NCI-H1436 (cell line): ENCODE results near the gene PGM1.

Experiments
- DNase-seq: peaks from one replicate; lab custom pipeline; 2025; lab: John Stamatoyannopoulos, UW

The PGM1 gene

DNA sequence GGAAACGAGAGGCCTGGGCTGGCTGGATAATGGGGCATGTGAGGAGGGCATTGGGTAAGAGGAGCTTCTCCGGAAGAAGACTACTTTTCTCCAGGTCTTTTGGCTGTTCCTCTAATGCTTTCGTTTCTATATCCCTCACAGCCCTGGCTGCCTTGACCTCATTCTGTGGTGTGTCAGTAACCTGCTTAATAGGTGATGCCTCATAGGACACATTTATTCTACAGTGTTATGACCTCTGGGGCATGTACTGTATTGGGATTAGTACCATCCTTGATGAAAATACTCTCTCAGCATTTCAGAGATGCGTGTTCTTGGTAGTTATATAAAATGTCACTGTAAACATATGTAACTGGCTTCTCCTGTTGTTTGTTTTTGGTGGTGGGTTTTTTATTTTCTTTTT, 40.1 kb downstream of the PGM1 start:
- DNase-seq = no peak

DNA sequence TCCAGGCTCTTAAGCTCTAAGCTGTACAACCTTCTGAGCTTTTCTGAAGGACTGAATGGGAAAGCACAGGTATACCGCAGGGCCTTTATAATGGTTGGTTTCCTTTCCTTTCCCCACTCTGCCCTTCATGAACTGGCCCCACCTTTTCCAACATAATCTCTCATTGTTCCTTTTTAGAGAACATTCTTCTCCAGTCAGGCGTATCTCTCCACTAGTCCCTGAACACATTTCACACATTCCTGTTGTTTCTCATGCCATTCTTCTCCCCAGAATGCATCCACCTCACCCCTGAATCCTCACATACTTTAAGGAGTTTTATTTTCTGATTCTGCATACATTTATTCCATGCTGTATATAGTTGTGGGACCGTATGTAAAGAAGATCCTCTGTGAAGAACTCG, 41.3 kb downstream of the PGM1 start:
- DNase-seq = no peak

DNA sequence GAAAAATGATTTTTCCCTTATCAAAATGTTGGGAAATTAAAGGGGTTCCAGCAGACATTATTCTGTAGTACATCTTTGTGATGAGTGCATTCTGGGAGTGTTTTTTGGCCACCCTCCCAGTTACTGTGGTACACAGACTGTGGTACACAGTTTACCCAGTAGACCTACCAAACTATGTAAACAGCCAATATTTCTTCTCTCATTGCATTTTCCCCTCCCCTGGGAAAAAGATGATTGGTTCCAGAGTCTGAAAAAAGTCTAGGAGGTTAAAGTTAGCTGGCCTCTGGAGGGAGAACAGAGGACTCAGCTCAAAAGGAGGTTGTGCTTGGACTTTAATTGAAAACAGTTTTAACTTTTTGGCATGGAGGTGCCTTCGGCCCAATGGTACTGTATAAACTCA, 42.5 kb downstream of the PGM1 start:
- no peak for DNase-seq

DNA sequence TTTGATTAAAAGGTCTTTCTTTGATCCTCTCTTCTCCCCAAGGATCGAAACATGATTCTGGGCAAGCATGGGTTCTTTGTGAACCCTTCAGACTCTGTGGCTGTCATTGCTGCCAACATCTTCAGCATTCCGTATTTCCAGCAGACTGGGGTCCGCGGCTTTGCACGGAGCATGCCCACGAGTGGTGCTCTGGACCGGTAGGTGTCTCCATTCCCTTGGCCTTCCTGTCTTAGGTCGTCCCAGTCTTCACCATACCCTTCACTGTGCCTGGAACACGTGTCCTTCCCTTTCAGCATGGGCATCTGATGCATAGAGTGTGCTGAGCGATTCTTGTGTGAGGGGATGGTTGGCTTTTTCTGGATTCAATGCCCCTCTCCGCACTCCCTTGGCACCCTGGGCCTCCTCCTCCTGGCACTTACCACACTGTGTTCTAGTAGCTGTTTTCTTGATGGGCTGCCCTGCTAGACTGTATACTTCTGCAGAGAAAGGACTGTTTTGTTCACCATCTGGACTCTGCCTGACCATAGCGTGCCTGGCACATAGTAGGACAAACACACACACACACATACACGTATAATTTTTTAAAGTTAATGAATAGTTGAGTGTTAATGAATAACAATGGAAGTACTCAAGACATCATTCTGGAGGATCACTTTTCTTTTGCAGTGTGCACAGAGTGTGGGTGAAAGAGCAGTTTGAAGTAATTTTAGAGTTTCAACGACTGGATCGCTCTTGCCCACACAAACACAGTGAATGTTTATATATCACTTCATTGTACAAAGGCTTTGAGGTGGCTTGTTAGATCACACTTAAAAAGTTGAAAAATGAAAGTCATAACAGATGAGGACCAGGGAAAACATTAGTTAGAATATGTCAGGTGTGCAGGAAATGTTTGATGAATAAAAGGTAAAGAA, 43.2 kb downstream of the PGM1 start:
- no peak for DNase-seq

DNA sequence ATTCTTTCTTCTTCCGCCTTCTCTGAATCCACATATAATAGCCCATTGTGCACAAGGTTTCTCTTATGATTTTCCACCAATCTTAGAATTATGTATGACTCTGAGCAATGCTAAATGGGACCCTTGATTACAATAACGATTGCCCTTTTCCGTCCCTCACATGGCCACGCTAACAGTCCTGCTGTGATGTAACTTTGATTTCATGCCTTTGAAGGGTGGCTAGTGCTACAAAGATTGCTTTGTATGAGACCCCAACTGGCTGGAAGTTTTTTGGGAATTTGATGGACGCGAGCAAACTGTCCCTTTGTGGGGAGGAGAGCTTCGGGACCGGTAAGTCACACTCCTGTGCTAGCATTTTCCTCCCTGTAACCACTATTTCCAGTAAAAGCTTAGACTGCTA, 45.3 kb downstream of the PGM1 start:
- no peak for DNase-seq

DNA sequence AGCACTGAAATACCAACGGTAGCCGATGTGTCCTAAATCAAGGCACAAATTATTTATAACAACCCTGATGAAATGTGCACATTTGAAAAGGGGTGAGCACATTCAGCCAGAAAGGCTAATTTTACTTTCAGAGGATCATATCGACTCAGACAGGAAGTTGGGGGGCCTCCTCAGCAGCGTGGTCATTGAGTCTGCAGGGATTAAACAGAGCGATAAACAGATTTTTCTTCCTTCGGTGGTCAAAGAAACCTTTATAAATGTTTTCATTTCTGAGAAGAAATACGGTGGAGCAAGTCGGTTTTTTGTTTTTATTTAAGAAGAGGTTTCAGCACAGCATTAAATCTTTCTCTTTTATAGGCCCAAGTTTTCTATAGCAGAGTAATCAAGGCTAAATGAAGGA, 45.7 kb downstream of the PGM1 start:
- DNase-seq = no peak

DNA sequence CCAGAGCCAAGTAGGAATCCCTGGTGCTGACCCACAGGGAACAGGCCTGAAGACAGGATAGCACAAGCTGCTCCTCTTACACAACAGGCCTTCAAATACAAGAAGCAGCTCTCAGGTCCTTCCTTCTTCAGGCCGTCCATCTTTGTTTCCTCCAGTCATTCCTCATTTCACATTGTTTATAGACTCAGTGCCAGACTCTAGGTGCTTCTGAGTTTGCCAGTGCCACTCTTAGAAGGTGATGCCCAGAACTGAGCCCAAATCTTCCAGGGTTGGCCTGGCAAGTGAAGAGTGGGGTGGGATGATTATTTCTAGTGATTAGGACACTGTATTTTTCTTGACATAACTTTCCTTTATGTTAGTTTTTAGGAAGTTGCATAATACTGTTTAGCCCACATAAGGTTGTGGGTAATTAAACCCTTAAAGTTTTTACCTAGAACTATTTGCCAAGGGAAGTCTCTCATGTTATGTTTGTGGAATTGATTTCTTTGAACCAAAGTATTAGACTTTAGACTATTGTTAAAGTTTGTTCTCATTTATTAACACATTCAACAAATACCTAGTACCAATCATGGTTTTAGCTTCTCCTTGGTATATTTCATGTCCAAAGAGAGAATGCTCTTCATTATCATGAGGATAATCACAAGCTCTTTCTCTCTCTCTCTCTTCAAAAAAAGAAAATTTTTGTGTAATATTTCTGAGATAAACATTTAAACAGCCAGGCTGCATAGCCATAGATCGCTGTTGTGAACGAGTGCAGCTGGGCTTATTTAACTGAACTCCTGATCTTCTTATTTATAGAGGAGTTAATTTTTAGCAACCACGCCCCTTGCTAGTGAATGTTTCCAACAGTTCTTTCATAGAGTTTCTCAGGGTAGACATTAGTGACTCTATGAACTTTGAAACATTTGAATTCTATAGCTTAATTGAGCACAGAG, 47.7 kb downstream of the PGM1 start:
- DNase-seq = no peak

DNA sequence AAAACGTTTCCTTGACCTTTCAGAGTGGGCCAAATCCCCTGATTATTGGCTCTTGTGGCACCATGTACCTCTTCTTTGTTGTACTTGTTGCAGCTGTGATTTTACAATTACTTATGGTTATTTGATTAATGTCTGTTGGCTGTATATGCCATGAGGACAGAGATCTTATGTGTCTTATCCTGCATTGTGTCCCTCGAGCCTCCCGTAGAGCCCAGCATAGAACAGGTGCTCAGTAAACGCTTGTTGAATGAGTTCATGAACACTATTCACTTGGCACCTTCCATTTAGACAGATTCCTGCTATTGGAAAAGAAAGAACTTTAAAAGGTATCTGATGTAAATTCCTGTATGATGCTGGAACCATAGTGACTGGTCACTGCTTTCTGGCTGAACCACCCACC, 48.4 kb downstream of the PGM1 start:
- no peak for DNase-seq

DNA sequence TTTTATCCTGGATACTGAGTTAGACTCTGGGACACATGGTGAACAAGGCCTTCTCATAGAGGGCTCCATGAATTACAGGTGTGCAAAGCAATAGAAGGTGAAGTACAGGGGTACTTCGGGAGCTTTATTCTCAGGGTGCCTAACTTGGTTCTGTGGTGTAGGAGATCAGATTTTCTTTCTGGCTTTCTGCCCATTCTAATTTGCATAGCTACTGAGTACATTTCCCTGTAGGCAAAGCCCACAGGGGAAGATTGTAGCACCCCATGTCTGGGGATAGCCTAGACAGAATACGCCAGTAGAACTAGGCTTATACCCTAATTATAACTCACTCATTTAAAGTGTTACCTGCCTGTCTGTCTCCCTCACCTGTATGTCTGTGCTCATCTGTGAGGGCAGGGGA, 49.7 kb downstream of the PGM1 start:
- no peak for DNase-seq

DNA sequence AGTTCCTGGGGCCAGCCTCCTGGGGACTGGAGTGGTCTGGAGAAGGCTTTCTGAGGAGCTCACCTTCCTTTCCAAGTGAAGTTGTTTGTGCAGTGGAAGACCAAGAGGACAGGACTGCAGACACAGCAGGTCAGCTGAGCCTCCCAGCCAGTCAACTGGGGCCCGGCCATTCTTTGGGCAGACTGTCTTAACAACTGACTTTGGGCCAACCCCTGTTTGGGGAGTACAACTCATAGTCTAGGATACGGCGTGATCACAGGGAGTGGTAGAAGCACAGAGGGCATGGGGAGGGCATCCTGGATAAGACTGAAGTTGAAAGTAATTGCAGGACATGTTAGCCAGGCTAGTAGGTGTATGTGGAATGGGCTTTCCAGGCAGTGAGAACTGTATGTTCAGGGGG, 50.3 kb downstream of the PGM1 start:
- no peak for DNase-seq

DNA sequence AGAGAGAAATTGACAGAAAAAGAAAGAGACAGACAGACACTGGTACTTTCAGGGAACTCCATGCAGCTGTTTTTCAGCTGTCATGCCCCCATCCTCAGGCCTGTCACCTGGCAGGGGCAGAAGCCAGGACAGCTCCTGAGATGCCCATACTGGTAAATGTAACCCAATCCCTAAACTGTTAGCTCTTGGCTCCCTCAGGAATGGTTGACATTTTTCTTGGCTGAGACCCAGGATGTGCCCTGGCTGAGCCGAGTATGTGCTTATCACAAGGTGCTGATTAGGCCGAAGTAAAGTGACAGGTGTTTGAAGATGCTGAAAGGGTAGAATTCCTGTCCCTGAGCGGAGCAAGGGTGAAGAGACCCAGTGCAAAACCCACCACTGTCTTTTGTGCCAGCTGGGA, 50.7 kb downstream of the PGM1 start:
- DNase-seq = no peak

DNA sequence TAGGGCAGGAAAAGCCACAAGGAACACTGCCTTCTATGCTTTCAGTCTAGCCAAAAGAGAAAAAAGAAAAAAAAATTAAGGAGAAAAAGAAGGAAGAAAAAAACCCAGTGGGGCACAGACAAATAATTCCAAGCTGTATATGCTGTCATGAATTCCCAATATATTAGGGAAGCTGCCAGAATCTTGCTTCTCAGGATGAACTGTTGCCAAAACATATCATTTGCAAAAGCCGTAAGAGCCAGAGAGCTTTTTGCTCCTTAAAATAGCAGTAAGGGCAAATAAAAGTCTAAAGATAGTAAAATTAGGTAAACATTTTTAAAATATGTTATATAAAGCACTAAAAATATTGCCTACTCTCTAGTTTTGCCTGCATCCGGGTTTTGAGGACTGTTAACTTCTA, 52.1 kb downstream of the PGM1 start:
- DNase-seq = no peak

DNA sequence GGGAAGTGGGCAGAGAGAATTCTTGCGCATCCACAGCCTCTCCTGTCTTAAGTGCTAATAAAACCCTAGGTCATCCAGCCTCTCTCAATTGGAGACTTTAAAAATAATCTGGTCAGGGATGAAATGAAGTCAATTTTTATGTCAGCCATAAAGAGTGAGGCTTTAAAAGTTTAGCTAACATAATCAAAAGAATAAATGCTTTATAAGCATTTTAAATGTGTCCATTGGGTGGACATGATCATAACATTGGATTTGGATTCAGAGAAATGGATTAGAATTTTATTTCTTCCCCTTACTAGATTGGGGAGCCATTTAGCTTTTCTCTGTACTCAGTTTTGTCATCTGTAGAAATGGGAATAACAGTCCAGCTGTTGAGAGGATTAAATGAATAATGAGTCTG, 55.5 kb downstream of the PGM1 start:
- no peak for DNase-seq

DNA sequence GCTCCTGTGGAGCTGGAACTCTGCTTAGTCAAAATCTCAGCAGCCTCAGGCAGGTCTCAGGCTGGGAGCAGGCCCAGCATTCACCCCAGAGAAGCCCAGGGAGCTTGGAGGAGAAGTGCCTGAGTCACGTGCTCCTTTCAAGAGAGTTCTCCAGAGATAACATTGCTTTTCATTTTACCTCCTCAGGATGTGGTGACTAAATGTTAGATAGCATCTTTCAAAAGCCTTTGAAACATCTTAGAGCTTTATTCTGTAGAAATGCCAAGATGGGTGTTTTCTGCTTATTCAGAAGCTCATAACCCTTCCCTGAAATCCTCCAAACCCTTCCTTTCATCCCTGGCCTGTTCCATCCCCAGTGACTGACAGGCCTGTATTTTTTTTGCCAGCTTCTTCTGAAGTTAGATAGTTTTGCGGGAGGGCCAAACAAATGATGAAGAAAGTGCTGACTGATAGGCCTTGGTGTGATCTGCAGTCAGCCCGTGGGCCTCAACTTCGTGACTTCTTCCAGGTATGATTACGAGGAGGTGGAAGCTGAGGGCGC, 58.0 kb downstream of the PGM1 start:
- DNase-seq = no peak

DNA sequence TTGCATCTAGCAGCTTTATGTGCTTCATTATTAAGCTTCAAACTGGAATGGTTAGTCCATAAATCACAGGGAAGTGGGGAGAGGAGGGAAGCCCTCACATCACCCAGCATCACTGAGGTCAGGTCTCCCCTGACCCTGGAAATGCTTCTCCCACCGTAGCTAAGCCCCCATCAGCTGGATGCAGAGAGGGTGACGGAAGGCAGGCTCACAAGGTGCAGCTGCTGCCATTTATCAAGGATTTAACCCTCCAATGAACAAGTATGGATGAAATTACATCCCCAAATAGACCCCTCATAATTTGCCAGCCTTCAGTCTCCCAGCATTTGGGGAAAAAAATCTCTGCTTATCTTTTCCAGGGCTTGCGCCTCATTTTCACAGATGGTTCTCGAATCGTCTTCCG, 60.8 kb downstream of the PGM1 start:
- no peak for DNase-seq

DNA sequence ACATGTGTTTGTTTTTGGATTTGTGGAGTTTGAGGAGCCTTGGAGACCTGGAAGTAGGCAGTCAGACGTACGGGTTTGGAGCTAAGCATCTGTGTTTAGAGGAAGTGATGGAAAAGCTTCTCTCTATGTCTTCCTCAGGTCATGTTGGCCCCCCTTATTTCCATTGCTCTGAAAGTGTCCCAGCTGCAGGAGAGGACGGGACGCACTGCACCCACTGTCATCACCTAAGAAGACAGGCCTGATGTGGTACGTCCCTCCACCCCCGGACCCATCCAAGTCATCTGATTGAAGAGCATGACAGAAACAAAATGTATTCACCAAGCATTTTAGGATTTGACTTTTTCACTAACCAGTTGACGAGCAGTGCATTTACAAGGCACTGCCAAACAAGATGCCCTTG, 66.2 kb downstream of the PGM1 start:
- no peak for DNase-seq

DNA sequence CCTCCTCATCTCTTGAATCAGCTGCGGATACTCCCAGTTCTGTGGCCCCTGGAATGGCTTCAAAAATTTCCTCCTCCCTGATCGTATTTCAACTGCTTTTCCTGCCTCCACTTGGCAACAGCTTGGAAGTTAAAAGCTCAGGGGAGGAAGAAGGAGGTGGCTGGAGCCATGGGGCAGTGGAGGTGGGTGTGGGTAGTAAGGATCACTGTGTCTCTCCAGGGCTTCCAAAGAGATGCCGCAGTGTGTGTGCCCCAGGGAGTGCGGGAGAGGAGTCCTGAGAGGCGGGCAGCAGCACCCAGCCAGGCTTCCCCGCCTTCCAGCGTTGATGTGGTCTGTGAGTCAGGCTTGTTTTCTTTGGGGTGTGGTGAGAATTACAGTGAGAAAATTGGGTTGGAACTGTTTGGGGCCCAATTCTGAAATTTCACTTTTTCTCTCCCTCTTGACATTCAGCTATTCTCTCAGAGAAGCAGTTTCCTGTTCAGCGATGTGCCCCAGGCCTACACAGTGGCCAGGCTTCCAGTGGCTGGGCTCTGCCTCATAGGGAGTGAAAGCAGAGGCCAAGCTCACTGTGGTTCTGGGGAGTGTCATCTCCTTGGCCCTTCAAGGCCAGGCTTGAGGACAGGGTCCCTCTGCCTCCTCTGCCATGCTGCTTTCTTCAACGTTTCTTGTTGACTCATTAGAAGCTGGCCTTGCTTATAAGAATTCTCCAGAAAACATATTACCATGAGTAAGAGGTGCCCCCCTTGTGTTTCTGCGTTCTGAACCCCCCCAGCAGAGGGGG, 69.0 kb downstream of the PGM1 start:
- DNase-seq = no peak

DNA sequence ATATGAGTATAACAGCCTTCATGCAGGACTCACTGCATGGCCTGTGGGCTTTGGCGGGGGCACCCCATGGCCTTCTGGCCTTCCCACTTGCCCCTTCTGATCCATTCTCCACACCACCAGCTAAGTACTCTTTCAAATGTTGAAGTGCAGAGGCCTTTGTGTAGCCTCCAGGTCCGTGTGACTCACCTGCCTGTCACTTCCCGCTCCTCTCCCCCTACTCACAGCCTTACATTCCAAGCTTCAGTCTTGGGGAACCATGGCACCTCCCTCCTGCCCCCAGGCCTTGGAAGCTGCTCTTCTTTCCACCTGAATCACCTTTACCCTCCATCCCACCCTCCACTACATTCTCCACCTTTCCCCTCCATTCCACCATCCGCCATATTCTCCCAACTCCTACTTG, 69.6 kb downstream of the PGM1 start:
- no peak for DNase-seq

DNA sequence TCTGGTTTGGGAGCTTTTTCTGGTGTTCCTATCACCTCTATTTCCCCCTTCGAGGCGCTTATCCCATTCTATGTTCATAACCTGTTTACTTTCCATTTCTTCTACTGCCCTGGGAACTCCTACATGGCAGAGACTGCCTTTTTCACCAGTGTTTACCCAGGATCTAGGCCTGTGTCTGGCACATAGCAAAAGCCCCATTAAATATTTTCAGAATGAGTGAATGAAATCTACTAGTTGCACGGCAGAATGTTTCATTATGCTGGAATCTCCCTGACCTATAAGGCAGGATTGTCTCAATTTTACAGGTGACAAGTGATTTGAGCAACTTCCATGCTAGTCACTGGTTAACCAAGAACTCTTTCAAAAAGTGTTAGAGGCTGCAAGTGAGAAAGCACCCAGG, 70.1 kb downstream of the PGM1 start:
- DNase-seq = no peak

DNA sequence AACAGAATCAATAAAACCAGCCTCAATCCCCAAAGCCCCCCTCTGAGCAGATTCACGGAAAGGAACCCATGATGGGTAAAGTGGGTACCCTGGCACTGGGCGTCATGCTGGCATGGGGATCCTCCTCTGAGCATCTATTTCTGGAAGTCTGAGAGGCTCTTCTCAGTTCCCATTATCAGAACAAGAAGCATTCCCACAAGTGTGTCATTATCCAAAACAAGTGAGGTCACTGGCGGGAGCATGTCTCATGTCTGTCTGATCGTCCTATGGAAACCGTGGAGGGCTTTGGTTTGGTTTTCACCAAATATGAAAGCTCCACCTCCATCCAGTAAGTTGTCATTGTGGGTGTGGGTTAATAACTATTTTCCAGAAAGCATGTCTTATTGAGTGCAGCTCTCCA, 70.7 kb downstream of the PGM1 start:
- DNase-seq = no peak

DNA sequence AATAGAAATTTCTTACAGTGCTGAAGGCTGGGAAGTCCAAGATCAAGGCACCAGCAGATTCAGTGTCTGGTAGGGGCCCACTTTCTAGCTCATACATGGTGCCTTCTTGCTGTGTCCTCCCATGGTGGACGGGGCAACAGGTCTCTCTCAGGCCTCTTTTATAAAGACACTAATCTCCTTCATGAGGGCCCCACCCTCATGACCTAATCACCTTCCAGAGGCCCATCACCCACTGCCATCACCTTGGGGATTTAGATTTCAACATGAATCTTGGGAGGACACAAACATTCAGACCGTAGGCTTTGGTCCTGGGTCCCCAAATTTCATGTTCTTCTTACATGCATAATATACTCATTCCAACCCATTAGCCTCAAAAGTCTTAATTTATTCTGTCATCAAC, 71.5 kb downstream of the PGM1 start:
- no peak for DNase-seq

DNA sequence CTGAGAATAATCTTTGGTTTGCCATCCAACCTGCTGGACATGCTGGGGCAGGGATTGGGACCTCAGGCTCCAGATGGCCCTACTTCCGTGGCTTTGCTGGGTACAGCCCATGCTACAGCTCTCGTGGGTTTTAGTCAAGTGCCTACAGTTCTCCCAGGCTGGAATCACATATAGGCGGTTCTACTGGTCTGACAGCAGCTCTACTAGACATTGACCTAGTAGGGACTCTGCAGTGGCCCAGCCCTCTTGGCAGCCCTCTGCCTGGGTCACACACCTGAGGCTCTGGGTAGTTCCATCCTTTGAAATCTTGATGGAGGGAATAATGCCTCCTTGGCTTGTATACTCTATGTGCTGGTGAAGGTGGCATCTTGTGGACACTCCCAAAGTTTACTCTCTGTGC, 72.2 kb downstream of the PGM1 start:
- DNase-seq = no peak
